ENCODE measurements around the gene C4orf51.

DNA sequence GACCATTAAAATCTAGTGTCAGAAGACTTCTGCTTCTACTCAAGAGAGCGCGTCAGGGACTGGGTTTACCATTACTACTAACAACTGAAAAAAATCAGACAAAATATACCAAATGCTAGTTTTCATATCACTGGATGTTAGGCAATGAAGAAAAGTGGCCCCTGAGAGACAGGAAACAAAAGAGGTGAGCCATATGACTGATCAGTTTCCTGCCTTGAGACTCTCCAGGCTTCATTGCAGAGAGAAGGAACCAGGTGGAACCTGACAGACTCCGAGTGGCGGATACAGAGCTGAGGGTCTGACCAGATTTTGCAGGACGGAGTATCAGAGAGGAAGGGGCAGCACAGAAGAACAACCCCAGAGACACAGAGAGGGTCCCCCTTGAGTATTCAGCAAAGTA, 86.3 kb downstream of the C4orf51 start:
- TF ChIP-seq CTCF (IDR thresholded peaks at IDR 0.05; ENCODE audit: insufficient read depth, low read length) (no peak), SPI1 (IDR thresholded peaks at IDR 0.05; ENCODE audit: borderline replicate concordance, low read depth) (no peak)
